ENCODE measurements around the gene GABARAPL1. TPM values are rescaled to one million over a fixed set of nuclear protein-coding genes. Genes with fewer than 3 reads are reported as not detected.

The GABARAPL1 gene
- polyA plus RNA-seq, 2 of the 4 experiments (the other 2 are of a cell fraction), result 35.9 to 46.2 TPM

DNA sequence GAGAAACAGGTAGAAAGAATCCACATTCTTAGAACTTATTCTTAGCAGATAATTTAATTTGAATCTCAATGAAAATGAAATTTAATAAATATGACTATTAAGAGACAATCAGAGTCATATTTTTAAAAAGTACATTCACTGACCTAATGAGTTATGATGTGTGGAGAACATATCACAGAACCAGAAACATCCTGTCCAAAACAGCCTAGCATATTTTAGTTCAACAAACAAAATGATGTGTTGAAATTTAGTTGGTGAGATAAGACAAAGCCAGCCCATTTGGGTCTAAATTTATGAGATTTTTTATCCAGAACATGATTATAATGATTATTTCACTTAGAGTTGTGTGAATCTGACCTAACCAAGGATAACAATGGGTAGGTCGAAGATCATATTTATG lies 25.8 kb downstream of the GABARAPL1 start:
- Histone ChIP-seq H3K27ac (no peak overlapping the region), H3K4me1 (no peaks in the 10 kb centered on the region), H3K9me3 (peaks cover 15% of the 10 kb centered on the region; the same call in 2 of the 3 replicates), H3K4me2 (no peak overlapping the region), H3K4me3 (no peak overlapping the region)
- ATAC-seq (no peak), FAIRE-seq (no peak), DNase-seq (ENCODE audit: low read depth in 1 of 2, low spot score in 1 of 2) (no peak)
- ChIA-PET CTCF (interaction anchor here (0.5 to 1.1 kb wide), 2 partner anchors 92 to 206 kb away, joined by 3 read pairs; no protein-coding TSS in a partner anchor), POLR2A (no interaction called here)
- WGBS (ENCODE audit: missing lambda C conversion rate), result 20% methylated on average over 1 of the region's 1 CpG
- TF ChIP-seq NFE2L2 (conservative IDR thresholded peaks at IDR 0.05; ENCODE audit: low read length) (no peak), ZC3H11A (IDR thresholded peaks at IDR 0.05) (no peak)

DNA sequence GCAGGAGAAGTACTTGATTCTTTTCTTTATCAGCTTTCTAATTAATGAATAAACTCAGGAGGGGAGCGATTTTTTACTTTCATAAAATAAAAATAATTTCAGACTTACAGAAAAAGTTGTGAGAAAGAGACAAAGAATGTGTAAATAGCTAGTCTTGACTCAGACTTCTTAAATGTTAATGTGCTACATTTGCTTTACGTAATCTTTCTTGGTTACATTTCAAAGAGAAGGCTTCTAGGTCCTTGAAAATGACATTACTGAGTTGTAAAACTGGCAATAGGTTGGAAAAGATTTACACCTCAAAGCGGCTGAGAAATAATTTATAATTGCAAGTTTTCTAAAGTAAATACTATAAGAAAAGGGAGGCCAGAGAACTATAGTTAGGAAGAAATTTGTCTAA lies 28.6 kb downstream of the GABARAPL1 start:
- no peaks in the 10 kb centered on the region for H3K9me3 ChIP-seq
- H3K4me2 ChIP-seq, result no peak overlapping the region
- ChIA-PET POLR2A (no interaction called here), CTCF (no interaction called here)
- no peaks in the 10 kb centered on the region for H3K4me1 ChIP-seq
- FAIRE-seq (no peak), ATAC-seq (no peak), DNase-seq (ENCODE audit: low read depth in 1 of 2, low spot score in 1 of 2) (no peak)
- H3K4me3 ChIP-seq, result no peak overlapping the region
- WGBS (ENCODE audit: missing lambda C conversion rate), result 29% methylated on average over 3 of the region's 3 CpGs
- no peak for TF ChIP-seq EHF (CRISPR knock-in tag; IDR thresholded peaks at IDR 0.05)
- no peak overlapping the region for H3K27ac ChIP-seq

GRCh38 chr12:10241727-10242126 lies 29.1 kb downstream of the GABARAPL1 start:
- POLR2A ChIA-PET, result no interaction called here

GRCh38 chr12:10242539-10242938 lies 29.9 kb downstream of the GABARAPL1 start:
- H3K27ac ChIP-seq, result no peak overlapping the region
- ChIA-PET CTCF (interaction anchor here (0.6 kb wide), 1 partner anchor 301 kb away, joined by 3 read pairs; no protein-coding TSS in a partner anchor), POLR2A (no interaction called here)
- no peak for ATAC-seq
- no peak for FAIRE-seq
- H3K4me2 ChIP-seq, result no peak overlapping the region
- TF ChIP-seq CBX8 (IDR thresholded peaks at IDR 0.05) (no peak), CTCF (IDR thresholded peaks at IDR 0.05) (no peak), JUN (IDR thresholded peaks at IDR 0.05) (no peak), JUNB (IDR thresholded peaks at IDR 0.05) (no peak)
- H3K9me3 ChIP-seq, result no peaks in the 10 kb centered on the region
- H3K4me1 ChIP-seq, result no peaks in the 10 kb centered on the region
- WGBS (ENCODE audit: missing lambda C conversion rate), result 7% methylated on average over 1 of the region's 1 CpG
- DNase-seq (ENCODE audit: low read depth in 1 of 2, low spot score in 1 of 2), result no peak
- H3K4me3 ChIP-seq, result no peak overlapping the region

More at GRCh38 chr12:10241727-10242126, 29.1 kb downstream of the GABARAPL1 start:
- Histone ChIP-seq H3K4me2 (no peak overlapping the region), H3K9me3 (no peaks in the 10 kb centered on the region), H3K4me1 (no peaks in the 10 kb centered on the region), H3K4me3 (no peak overlapping the region), H3K27ac (no peak overlapping the region)
- 49% methylated on average over 2 of the region's 2 CpGs for WGBS (ENCODE audit: missing lambda C conversion rate)
- no peak for TF ChIP-seq BHLHE40 (IDR thresholded peaks at IDR 0.05; ENCODE audit: low read depth, low read length)
- no peak for TF ChIP-seq RCOR1 (IDR thresholded peaks at IDR 0.05; ENCODE audit: low read depth, low read length)
- no peak for TF ChIP-seq CHD2 (IDR thresholded peaks at IDR 0.05; ENCODE audit: low read length, partially characterized antibody)
- no peak for TF ChIP-seq ATOH8 (CRISPR knock-in tag; IDR thresholded peaks at IDR 0.05; ENCODE audit: low read depth)
- TF ChIP-seq CTCF (IDR thresholded peaks at IDR 0.05), result no peak
- no peak for FAIRE-seq
- no peak for DNase-seq (ENCODE audit: low read depth in 1 of 2, low spot score in 1 of 2)
- no peak for ATAC-seq
- CTCF ChIA-PET, result no interaction called here
